ENCODE results near the gene CNTNAP3. TPM values are rescaled to one million over a fixed set of nuclear protein-coding genes. Genes with fewer than 3 reads are reported as not detected.
"Not testable (repeated sequence)": the region's sequence is repeated elsewhere in the genome, so short reads cannot be mapped to it uniquely, and the experiment has no call there.

CNTNAP3 gene
- polyA plus RNA-seq, 5 donors, result 1.7 to 4.8 (median 3.6) TPM

GRCh38 chr9:39073537-39073936 lies 214.4 kb downstream of the CNTNAP3 start:
- not testable (repeated sequence) for DNase-seq

- DNase-seq, result not testable (repeated sequence)
These were observed 220.3 kb downstream of the CNTNAP3 start for GRCh38 chr9:39067683-39068082.

- not testable (repeated sequence) for DNase-seq
These were observed 225.0 kb downstream of the CNTNAP3 start for GRCh38 chr9:39062966-39063365.

- DNase-seq, result not testable (repeated sequence)
These were observed 233.5 kb downstream of the CNTNAP3 start for GRCh38 chr9:39054453-39054852.

- not testable (repeated sequence) for DNase-seq
These were observed 241.1 kb downstream of the CNTNAP3 start for GRCh38 chr9:39046833-39047232.

GRCh38 chr9:39042352-39042803 lies 245.6 kb downstream of the CNTNAP3 start:
- DNase-seq, result not testable (repeated sequence)

GRCh38 chr9:39041774-39042173 lies 246.2 kb downstream of the CNTNAP3 start:
- not testable (repeated sequence) for DNase-seq

GRCh38 chr9:39039148-39039547 lies 248.8 kb downstream of the CNTNAP3 start:
- DNase-seq, result not testable (repeated sequence)

DNA sequence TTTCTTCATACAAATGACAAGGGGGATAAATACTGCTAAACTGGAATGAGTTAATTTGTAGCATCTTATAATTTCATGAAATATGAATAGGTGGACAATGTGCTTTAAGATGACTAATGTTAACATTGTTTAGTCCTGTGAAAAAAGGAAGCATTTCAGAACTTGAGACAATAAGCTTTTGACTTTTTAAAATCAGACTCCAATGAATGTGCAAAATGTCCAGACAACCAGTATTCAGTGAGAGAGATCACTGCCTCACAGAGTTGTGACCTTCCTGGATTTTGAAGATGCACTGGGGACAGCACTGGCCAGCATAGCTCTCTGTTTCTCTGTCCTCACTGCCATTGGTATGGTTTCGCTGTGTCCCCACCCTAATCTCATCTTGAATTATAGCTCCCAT lies 249.7 kb downstream of the CNTNAP3 start:
- not testable (repeated sequence) for DNase-seq

GRCh38 chr9:39033849-39034248 lies 254.1 kb downstream of the CNTNAP3 start:
- not testable (repeated sequence) for DNase-seq

- DNase-seq, result not testable (repeated sequence)
These were observed 257.6 kb downstream of the CNTNAP3 start for GRCh38 chr9:39030204-39031019.

- DNase-seq, result not testable (repeated sequence)
These were observed 259.1 kb downstream of the CNTNAP3 start for GRCh38 chr9:39028855-39029254.

DNA sequence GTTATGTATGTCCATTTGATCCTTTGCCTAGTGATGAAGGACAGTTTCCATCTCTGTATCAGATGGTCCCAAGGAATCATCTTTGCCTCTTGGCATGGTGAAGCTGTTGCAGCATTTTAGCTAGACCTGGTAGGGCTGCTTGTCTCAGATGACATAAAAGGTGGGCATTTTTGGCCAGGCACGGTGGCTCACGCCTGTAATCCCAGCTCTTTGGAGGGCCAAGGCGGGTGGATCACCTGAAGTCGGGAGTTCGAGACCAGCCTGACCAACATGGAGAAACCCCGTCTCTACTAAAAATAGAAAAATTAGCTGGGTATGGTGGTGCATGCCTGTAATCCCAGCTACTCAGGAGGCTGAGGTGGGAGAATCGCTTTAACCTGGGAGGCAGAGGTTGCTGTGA lies 259.8 kb downstream of the CNTNAP3 start:
- DNase-seq, result not testable (repeated sequence)

GRCh38 chr9:39025911-39026588 lies 261.9 kb downstream of the CNTNAP3 start:
- not testable (repeated sequence) for DNase-seq

Other genes with a start within 250 kb of the CNTNAP3 start
- not detected for gene SPATA31A1, start 67.5 kb upstream of the CNTNAP3 start, polyA plus RNA-seq (ENCODE audit: insufficient read depth in 1 of 5, insufficient read length in 5 of 5, low replicate concordance in 1 of 5)